ENCODE results near the gene ZMYM4. TPM values are rescaled to one million over a fixed set of nuclear protein-coding genes. Genes with fewer than 3 reads are reported as not detected.

ZMYM4 gene
- total RNA-seq, 1 experiment from 2014 or later: 66.0 TPM

- Mint-ChIP-seq H3K9me3 (no peaks in the 10 kb centered on the region), H3K4me3 (no peak overlapping the region), H3K4me1 (peaks cover 0 to 3% of the 10 kb centered on the region in 2 experiments; a peak in 1 of 4 replicates), H3K36me3 (ENCODE audit: insufficient read depth in 1 of 3, low read depth in 3 of 3) (no peaks in the 10 kb centered on the region), H3K27ac (no peak overlapping the region), H3K27me3 (ENCODE audit: low read depth) (peaks cover 1% of the 10 kb centered on the region; the same call in 1 of the 2 replicates)
- no peaks in the 10 kb centered on the region for H3K27me3 ChIP-seq (ENCODE audit: insufficient read depth, low read length)
- H2AFZ ChIP-seq (ENCODE audit: low read length): no peak overlapping the region
- H2BK120ac ChIP-seq (ENCODE audit: low read depth, low read length, poor library complexity, severe bottlenecking): no peak overlapping the region
- no peak overlapping the region for H3K4me2 ChIP-seq (ENCODE audit: insufficient read depth, insufficient read length, low read length)
- H2BK15ac ChIP-seq (ENCODE audit: low read depth, low read length): no peak overlapping the region
- no peaks in the 10 kb centered on the region for H3K23me2 ChIP-seq (ENCODE audit: insufficient read length, low read depth, low read length, poor library complexity, severe bottlenecking)
- H3K14ac ChIP-seq (ENCODE audit: insufficient read depth, low read length): no peak overlapping the region
- H3K9me3 ChIP-seq (ENCODE audit: control insufficient read depth, low read depth, low read length): no peaks in the 10 kb centered on the region
- no peaks in the 10 kb centered on the region for H3K79me1 ChIP-seq (ENCODE audit: insufficient read depth, low read depth, low read length, poor library complexity, severe bottlenecking)
- no peak overlapping the region for H3K9ac ChIP-seq (ENCODE audit: extremely low read depth, insufficient read length, low read length)
- no peak overlapping the region for H2BK12ac ChIP-seq (ENCODE audit: insufficient read length, low read depth, low read length)
- no peak overlapping the region for H3K23ac ChIP-seq (ENCODE audit: insufficient read length, low read depth, low read length)
- H3K79me2 ChIP-seq (ENCODE audit: insufficient read depth, low read length): no peaks in the 10 kb centered on the region
- H3K27ac ChIP-seq (ENCODE audit: insufficient read length, low read depth, low read length): no peak overlapping the region
- no peak overlapping the region for H4K8ac ChIP-seq (replicated peaks; ENCODE audit: insufficient read length, low read depth, low read length)
- DNase-seq: no peak
- no peak for TF ChIP-seq CTCF (conservative IDR thresholded peaks at IDR 0.05)
- H2BK5ac ChIP-seq (ENCODE audit: insufficient read length, low read length): no peak overlapping the region
- no CpG with 5 or more reads among the region's 4 CpGs for WGBS (ENCODE audit: extremely low coverage, insufficient read length, low lambda C conversion rate)
- H3K56ac ChIP-seq (ENCODE audit: insufficient read length, low read depth, low read length): no peak overlapping the region
- no peaks in the 10 kb centered on the region for H4K20me1 ChIP-seq (ENCODE audit: control insufficient read depth, insufficient read depth, insufficient read length)
- H3T11ph ChIP-seq (ENCODE audit: low read length): no peak overlapping the region
- no peak overlapping the region for H3K4ac ChIP-seq (ENCODE audit: low read depth, low read length)
- H3K4me1 ChIP-seq (ENCODE audit: insufficient read depth, low read length): no peaks in the 10 kb centered on the region
- H4K91ac ChIP-seq (ENCODE audit: insufficient read length, low read depth, low read length): no peak overlapping the region
- H2AK5ac ChIP-seq (ENCODE audit: insufficient read length, low read length): no peak overlapping the region
- no peak overlapping the region for H2BK20ac ChIP-seq (ENCODE audit: low read depth, low read length, poor library complexity, severe bottlenecking)
- H4K5ac ChIP-seq (ENCODE audit: insufficient read length, low read depth, low read length): no peak overlapping the region
- no peak overlapping the region for H3K18ac ChIP-seq (ENCODE audit: insufficient read length, low read depth, low read length)
Measured at GRCh38 chr1:35261412-35262120, 6.9 kb upstream of the ZMYM4 start.

Data from H9 (cell line).